GM23248 (cell line): ENCODE results near the gene NSUN7.

Experiments
- EZH2 ChIP-seq: fragments of 200-600 bp; sonication (generic); IDR thresholded peaks from 2 replicates; pipeline ENCODE4 v1.6.1; 2018; ENCODE audit warnings: antibody characterized with exemption, mild to moderate bottlenecking; ENCODE audit not compliant: insufficient read depth, poor library complexity, severe bottlenecking
- EZH2phosphoT487 ChIP-seq: fragments of 200-600 bp; sonication (generic); IDR thresholded peaks from 2 replicates; pipeline ENCODE4 v1.6.1; 2018; ENCODE audit warnings: antibody characterized with exemption, moderate library complexity, mild to moderate bottlenecking, low read depth; ENCODE audit not compliant: insufficient read depth

- TF ChIP-seq EZH2, result no peak
- TF ChIP-seq EZH2phosphoT487, result no peak
These were observed 83.5 kb downstream of the NSUN7 start for GRCh38 chr4:40833212-40833611.
